Smooth muscle cell (in vitro differentiated cells): ENCODE measurements around the gene ADD1. TPM values are rescaled to one million over a fixed set of nuclear protein-coding genes. Genes with fewer than 3 reads are reported as not detected.

Source experiments
- DNase-seq: peaks from one replicate; lab custom pipeline; 2025; ENCODE audit not compliant: unreplicated experiment; lab: John Stamatoyannopoulos, UW
- H2AFZ ChIP-seq: fragments of 200-600 bp; sonication (generic); 2 replicates; pipeline ENCODE4 v1.6.0; 2016; ENCODE audit warnings: antibody characterized with exemption, low read depth, mild to moderate bottlenecking
- H3F3A ChIP-seq: fragments of 200-600 bp; sonication (generic); 2 replicates; pipeline ENCODE4 v1.6.0; 2017; ENCODE audit warnings: antibody characterized with exemption, low read depth
- H3K27ac ChIP-seq: fragments of 200-600 bp; sonication (generic); 2 replicates; pipeline ENCODE4 v1.5.1; 2016; ENCODE audit warnings: low read depth, mild to moderate bottlenecking
- H3K27me3 ChIP-seq: fragments of 200-600 bp; sonication (generic); 2 replicates; pipeline ENCODE4 v1.6.1; 2016; ENCODE audit warnings: low read depth, mild to moderate bottlenecking
- H3K36me3 ChIP-seq: fragments of 200-600 bp; sonication (generic); 2 replicates; pipeline ENCODE4 v1.5.1; 2016; ENCODE audit warnings: low read depth
- H3K4me1 ChIP-seq: fragments of 200-600 bp; sonication (generic); 2 replicates; pipeline ENCODE4 v1.5.1; 2016; ENCODE audit warnings: low read depth
- H3K4me2 ChIP-seq: fragments of 200-600 bp; sonication (generic); 2 replicates; pipeline ENCODE4 v1.6.0; 2016; ENCODE audit warnings: mild to moderate bottlenecking
- H3K4me3 ChIP-seq: fragments of 200-600 bp; sonication (generic); 2 replicates; pipeline ENCODE4 v1.5.1; 2016; ENCODE audit warnings: mild to moderate bottlenecking
- H3K79me2 ChIP-seq: fragments of 200-600 bp; sonication (generic); 2 replicates; pipeline ENCODE4 v1.6.0; 2016; ENCODE audit warnings: low read depth, mild to moderate bottlenecking
- H3K9ac ChIP-seq: fragments of 200-600 bp; sonication (generic); 2 replicates; pipeline ENCODE4 v1.6.0; 2016; ENCODE audit warnings: low read depth
- H3K9me3 ChIP-seq: fragments of 200-600 bp; sonication (generic); replicated peaks from 2 replicates; pipeline ENCODE4 v1.5.1; 2016; ENCODE audit warnings: low read depth
- H4K20me1 ChIP-seq: fragments of 200-600 bp; sonication (generic); 2 replicates; pipeline ENCODE4 v1.6.0; 2016; ENCODE audit warnings: low read depth
- CTCF ChIP-seq: fragments of 200-600 bp; sonication (generic); IDR thresholded peaks from 2 replicates; pipeline ENCODE4 v1.5.1; 2017; ENCODE audit warnings: borderline replicate concordance, mild to moderate bottlenecking, antibody characterized with exemption; ENCODE audit not compliant: insufficient read depth, poor library complexity, severe bottlenecking
- WGBS: methylation state at CpG from one replicate; pipeline ENCODE4 v1.1.7; 2016; ENCODE audit warnings: low lambda C conversion rate; 5-methylcytosine and 5-hydroxymethylcytosine counted together
- polyA plus RNA-seq: library from polyadenylated mRNA; unstranded; fragments of >200 nt; fragmentation: Nextera tagmentation; extraction: Ambion mirVana; gene quantifications from 2 replicates; pipeline ENCODE4 v1.2.1, GENCODE V29; 2016
- total RNA-seq: library from RNA; depleted of rRNA; stranded (reverse); fragments of >200 nt; gene quantifications from 2 replicates; pipeline ENCODE4 v1.2.3, GENCODE V29; 2014

Gene ADD1
- total and polyA plus RNA-seq, 2 experiments from 2014 or later = 109 to 175 TPM

GRCh38 chr4:2798399-2799223 lies 45.0 kb upstream of the ADD1 start:
- H3F3A ChIP-seq = no peaks in the 10 kb centered on the region
- H3K4me3 ChIP-seq = no peak overlapping the region
- TF ChIP-seq CTCF = no peak
- H3K4me1 ChIP-seq = peaks cover 29% of the 10 kb centered on the region
- H3K27me3 ChIP-seq = no peaks in the 10 kb centered on the region
- H2AFZ ChIP-seq = no peak overlapping the region
- WGBS = 83% methylated on average over 28 of the region's 29 CpGs
- no peaks in the 10 kb centered on the region for H3K9me3 ChIP-seq
- peaks cover 72% of the 10 kb centered on the region for H3K79me2 ChIP-seq
- peaks cover 45% of the 10 kb centered on the region for H4K20me1 ChIP-seq
- no peak overlapping the region for H3K27ac ChIP-seq
- DNase-seq = no peak
- H3K9ac ChIP-seq = no peak overlapping the region
- no peaks in the 10 kb centered on the region for H3K36me3 ChIP-seq
- H3K4me2 ChIP-seq = no peak overlapping the region

- Histone ChIP-seq H3K27ac (peak overlapping the region; percentile 75), H2AFZ (no peak overlapping the region), H3K4me1 (peaks cover 26% of the 10 kb centered on the region), H3K4me2 (peak overlapping the region; percentile 70), H3K79me2 (peaks cover 74% of the 10 kb centered on the region), H3K9ac (no peak overlapping the region), H3F3A (no peaks in the 10 kb centered on the region), H4K20me1 (peaks cover 52% of the 10 kb centered on the region), H3K9me3 (no peaks in the 10 kb centered on the region), H3K4me3 (no peak overlapping the region), H3K27me3 (no peaks in the 10 kb centered on the region), H3K36me3 (no peaks in the 10 kb centered on the region)
- TF ChIP-seq CTCF = no peak
- DNase-seq = no peak
- WGBS = 93% methylated on average over 14 of the region's 14 CpGs
These were observed 44.3 kb upstream of the ADD1 start for GRCh38 chr4:2799224-2799911.

GRCh38 chr4:2799971-2800690 lies 43.5 kb upstream of the ADD1 start:
- 75% methylated on average over 23 of the region's 23 CpGs for WGBS
- Histone ChIP-seq H3K9ac (no peak overlapping the region), H3K4me3 (no peak overlapping the region), H3K4me2 (peak overlapping the region; percentile 70), H3K27ac (peak overlapping the region; percentile 75), H3K36me3 (no peaks in the 10 kb centered on the region), H3K9me3 (no peaks in the 10 kb centered on the region), H3F3A (no peaks in the 10 kb centered on the region), H3K79me2 (peaks cover 77% of the 10 kb centered on the region), H4K20me1 (peaks cover 60% of the 10 kb centered on the region), H2AFZ (no peak overlapping the region), H3K27me3 (no peaks in the 10 kb centered on the region), H3K4me1 (peaks cover 20% of the 10 kb centered on the region)
- no peak for TF ChIP-seq CTCF
- no peak for DNase-seq
